Natural killer cell treated with Interleukin-12 subunit alpha and Interleukin-12 subunit beta and Interleukin-15 and Interleukin-18, amount 100 ng/mL, for 72 hours (primary cell): ENCODE results near the gene NAP1L4. TPM values are rescaled to one million over a fixed set of nuclear protein-coding genes. Genes with fewer than 3 reads are reported as not detected.
"Not testable (repeated sequence)": the region's sequence is repeated elsewhere in the genome, so short reads cannot be mapped to it uniquely, and the experiment has no call there.

Source experiments
- ATAC-seq, 2 donors: fragments of 150-1000 bp; cut with Tn5 transposase in 1 of 2; sonication (Bioruptor Pico), chemical (Tn5 transposase) in 1 of 2; 2 replicates each; pipeline ENCODE4 v1.10.0; 2021
- DNase-seq: peaks from one replicate; pipeline ENCODE4 v3.0.0; 2022; ENCODE audit warnings: low spot score
- H3K27ac Mint-ChIP-seq, 2 donors: 1 replicate in 1 of 2; 2 replicates in 1 of 2; pipeline ENCODE4 v1.8.0; 2022; ENCODE audit warnings: mixed read lengths in 2 of 2, mild to moderate bottlenecking in 1 of 2, moderate library complexity in 1 of 2
- H3K27me3 Mint-ChIP-seq, 2 donors: 1 replicate in 1 of 2; 2 replicates in 1 of 2; pipeline ENCODE4 v1.8.0; 2022; ENCODE audit warnings: mixed read lengths in 2 of 2
- H3K36me3 Mint-ChIP-seq: one replicate; pipeline ENCODE4 v1.8.0; 2022; ENCODE audit warnings: mixed read lengths
- H3K4me1 Mint-ChIP-seq, 2 donors: 1 replicate in 1 of 2; 2 replicates in 1 of 2; pipeline ENCODE4 v1.8.0; 2022; ENCODE audit warnings: low read depth in 2 of 2, mixed read lengths in 2 of 2, mild to moderate bottlenecking in 1 of 2
- H3K4me3 Mint-ChIP-seq: one replicate; pipeline ENCODE4 v1.8.0; 2022; ENCODE audit warnings: mixed read lengths
- H3K9me3 Mint-ChIP-seq: 2 replicates; pipeline ENCODE4 v1.8.0; 2022; ENCODE audit warnings: mixed read lengths
- total RNA-seq, 2 donors: library from RNA; stranded (reverse); gene quantifications; one replicate each; pipeline ENCODE4 v1.2.3, GENCODE V29; 2022

Gene NAP1L4
- total RNA-seq, 2 donors from 2014 or later: 160 to 222 TPM

GRCh38 chr11:2910401-2910955, 81.7 kb downstream of the NAP1L4 start:
- ATAC-seq: no peak

GRCh38 chr11:2909133-2909902, 82.8 kb downstream of the NAP1L4 start:
- ATAC-seq (no peak), DNase-seq (no peak)
- Mint-ChIP-seq H3K9me3 (no peaks in the 10 kb centered on the region), H3K4me1 (peaks cover 12 to 20% of the 10 kb centered on the region in 2 donors), H3K36me3 (no peaks in the 10 kb centered on the region), H3K27ac (no peak overlapping the region), H3K27me3 (no peaks in the 10 kb centered on the region), H3K4me3 (no peak overlapping the region)

More at GRCh38 chr11:2910401-2910955, 81.7 kb downstream of the NAP1L4 start:
- Mint-ChIP-seq H3K9me3 (no peaks in the 10 kb centered on the region), H3K36me3 (no peaks in the 10 kb centered on the region), H3K4me1 (peaks cover 4 to 12% of the 10 kb centered on the region in 2 donors), H3K27me3 (no peaks in the 10 kb centered on the region), H3K4me3 (no peak overlapping the region), H3K27ac (no peak overlapping the region)
- no peak for DNase-seq

GRCh38 chr11:2908130-2908529, 84.0 kb downstream of the NAP1L4 start:
- no peak for ATAC-seq
- no peaks in the 10 kb centered on the region for H3K9me3 Mint-ChIP-seq
- no peaks in the 10 kb centered on the region for H3K27me3 Mint-ChIP-seq
- H3K27ac Mint-ChIP-seq: no peak overlapping the region
- H3K36me3 Mint-ChIP-seq: no peaks in the 10 kb centered on the region
- H3K4me3 Mint-ChIP-seq: no peak overlapping the region
- DNase-seq: no peak
- peaks cover 17 to 20% of the 10 kb centered on the region in 2 donors for H3K4me1 Mint-ChIP-seq

GRCh38 chr11:2905299-2905698, 86.8 kb downstream of the NAP1L4 start:
- not testable (repeated sequence) for H3K9me3 Mint-ChIP-seq, H3K4me3 Mint-ChIP-seq, H3K36me3 Mint-ChIP-seq, H3K27ac Mint-ChIP-seq, ATAC-seq, H3K27me3 Mint-ChIP-seq, DNase-seq
- H3K4me1 Mint-ChIP-seq: peaks cover 21 to 24% of the 10 kb centered on the region in 2 donors

- Mint-ChIP-seq H3K9me3 (no peaks in the 10 kb centered on the region), H3K4me3 (peak overlapping the region; percentile 69), H3K36me3 (no peaks in the 10 kb centered on the region), H3K4me1 (peaks cover 27% of the 10 kb centered on the region in 2 donors), H3K27ac (peak overlapping the region; percentile 9 to 68), H3K27me3 (no peaks in the 10 kb centered on the region)
- no peak for DNase-seq
- ATAC-seq: no peak
Observed at GRCh38 chr11:2904153-2905052, 87.7 kb downstream of the NAP1L4 start.

GRCh38 chr11:2903672-2904011, 88.5 kb downstream of the NAP1L4 start:
- Mint-ChIP-seq H3K4me1 (peaks cover 34 to 35% of the 10 kb centered on the region in 2 donors), H3K27me3 (no peaks in the 10 kb centered on the region), H3K36me3 (no peaks in the 10 kb centered on the region), H3K9me3 (no peaks in the 10 kb centered on the region), H3K4me3 (peak overlapping the region; percentile 69), H3K27ac (peak overlapping the region; percentile 9 to 68)
- ATAC-seq: no peak
- no peak for DNase-seq

- Mint-ChIP-seq H3K27me3 (no peaks in the 10 kb centered on the region), H3K4me1 (peaks cover 41% of the 10 kb centered on the region in 2 donors), H3K27ac (peak overlapping the region; percentile 9 to 68), H3K9me3 (no peaks in the 10 kb centered on the region), H3K36me3 (no peaks in the 10 kb centered on the region), H3K4me3 (peak overlapping the region; percentile 69)
- ATAC-seq (no peak), DNase-seq (no peak)
Observed at GRCh38 chr11:2902784-2903671, 89.1 kb downstream of the NAP1L4 start.

GRCh38 chr11:2901854-2902783, 90.0 kb downstream of the NAP1L4 start:
- Mint-ChIP-seq H3K36me3 (no peaks in the 10 kb centered on the region), H3K4me3 (peak overlapping the region; percentile 62), H3K27ac (peak overlapping the region in 1 of 2 donors; percentile 14), H3K27me3 (no peaks in the 10 kb centered on the region), H3K9me3 (no peaks in the 10 kb centered on the region), H3K4me1 (peaks cover 44 to 45% of the 10 kb centered on the region in 2 donors)
- DNase-seq (peak; percentile 97), ATAC-seq (peak; percentile 95 to 96)

- Mint-ChIP-seq H3K36me3 (no peaks in the 10 kb centered on the region), H3K4me1 (peaks cover 44 to 45% of the 10 kb centered on the region in 2 donors), H3K4me3 (peak overlapping the region; percentile 62), H3K9me3 (no peaks in the 10 kb centered on the region), H3K27me3 (no peaks in the 10 kb centered on the region), H3K27ac (peak overlapping the region in 1 of 2 donors; percentile 61)
- no peak for DNase-seq
- ATAC-seq: no peak
Observed at GRCh38 chr11:2901196-2901796, 90.8 kb downstream of the NAP1L4 start.

- Mint-ChIP-seq H3K9me3 (no peaks in the 10 kb centered on the region), H3K4me1 (peaks cover 31 to 35% of the 10 kb centered on the region in 2 donors), H3K36me3 (no peaks in the 10 kb centered on the region), H3K27me3 (no peaks in the 10 kb centered on the region), H3K27ac (peak overlapping the region; percentile 18 to 87), H3K4me3 (peak overlapping the region; percentile 47)
- no peak for DNase-seq
- ATAC-seq: no peak
Observed at GRCh38 chr11:2899080-2899783, 92.9 kb downstream of the NAP1L4 start.

- Mint-ChIP-seq H3K27me3 (no peaks in the 10 kb centered on the region), H3K36me3 (no peaks in the 10 kb centered on the region), H3K4me1 (peaks cover 27 to 31% of the 10 kb centered on the region in 2 donors), H3K4me3 (peak overlapping the region; percentile 47), H3K27ac (peak overlapping the region; percentile 18 to 87), H3K9me3 (no peaks in the 10 kb centered on the region)
- peak; percentile 63 to 80 for ATAC-seq
- no peak for DNase-seq
Observed at GRCh38 chr11:2898366-2899079, 93.6 kb downstream of the NAP1L4 start.
